ENCODE measurements around the gene GMIP. TPM values are rescaled to one million over a fixed set of nuclear protein-coding genes. Genes with fewer than 3 reads are reported as not detected.

The GMIP gene
- total and polyA plus RNA-seq, 2 of the 13 experiments (the other 11 are each of a cell fraction or from before 2014, with no cell fraction given), result 1.5 to 1.8 TPM

GRCh38 chr19:19592690-19593089, 50.8 kb downstream of the GMIP start:
- Histone ChIP-seq H3K4me2 (ENCODE audit: low read depth, low read length) (no peak overlapping the region), H2AFZ (ENCODE audit: low read length) (no peak overlapping the region), H4K20me1 (ENCODE audit: insufficient read depth, low read length) (no peaks in the 10 kb centered on the region), H3K36me3 (replicated peaks in 1 of 2; ENCODE audit: control insufficient read depth in 1 of 2, insufficient read depth in 2 of 2, low read length in 2 of 2) (no peaks in the 10 kb centered on the region), H3K27me3 (ENCODE audit: control insufficient read depth in 1 of 2, insufficient read depth in 2 of 2, low read length in 2 of 2) (peaks cover 0 to 7% of the 10 kb centered on the region in 2 experiments; a peak in 3 of 5 replicates), H3K4me3 (replicated peaks in 1 of 3; ENCODE audit: insufficient read depth in 1 of 3, low read depth in 2 of 3, low read length in 3 of 3) (no peak overlapping the region), H3K4me1 (ENCODE audit: insufficient read depth, low read length) (peaks cover 5% of the 10 kb centered on the region), H3K27ac (ENCODE audit: extremely low read length, insufficient read depth, low read length) (no peak overlapping the region), H3K79me2 (ENCODE audit: insufficient read depth, low read length) (no peaks in the 10 kb centered on the region), H3K9me3 (ENCODE audit: low read length) (no peaks in the 10 kb centered on the region), H3K9ac (ENCODE audit: insufficient read depth, low read depth, low read length) (no peak overlapping the region)
- ATAC-seq (no peak), DNase-seq (ENCODE audit: low spot score) (no peak), FAIRE-seq (no peak)
- 46% methylated on average over 6 of the region's 10 CpGs for WGBS (ENCODE audit: low lambda C conversion rate)
- intact Hi-C loops (cut with micrococcal nuclease; ENCODE audit: unreplicated experiment), result no loop called here
- BruUV-seq (replicated peaks), result no TSS peak
- no peak for TF ChIP-seq ZNF749 (CRISPR knock-in tag; IDR thresholded peaks at IDR 0.05; ENCODE audit: borderline replicate concordance)
- TF ChIP-seq, protein P1, sequence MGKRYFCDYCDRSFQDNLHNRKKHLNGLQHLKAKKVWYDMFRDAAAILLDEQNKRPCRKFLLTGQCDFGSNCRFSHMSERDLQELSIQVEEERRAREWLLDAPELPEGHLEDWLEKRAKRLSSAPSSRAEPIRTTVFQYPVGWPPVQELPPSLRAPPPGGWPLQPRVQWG (CRISPR knock-in tag; IDR thresholded peaks at IDR 0.05; ENCODE audit: borderline replicate concordance, low read depth), result no peak
- TF ChIP-seq ZMYM3 (CRISPR knock-in tag; IDR thresholded peaks at IDR 0.05), result no peak
- no peak for TF ChIP-seq ZNF124 (CRISPR knock-in tag; IDR thresholded peaks at IDR 0.05)
- no peak for TF ChIP-seq ZSCAN25 (CRISPR knock-in tag; IDR thresholded peaks at IDR 0.05)
- no peak for TF ChIP-seq KDM4B (CRISPR knock-in tag; IDR thresholded peaks at IDR 0.05)
- no peak for TF ChIP-seq NCOA2 (CRISPR knock-in tag; IDR thresholded peaks at IDR 0.05)
- TF ChIP-seq, protein P2, sequence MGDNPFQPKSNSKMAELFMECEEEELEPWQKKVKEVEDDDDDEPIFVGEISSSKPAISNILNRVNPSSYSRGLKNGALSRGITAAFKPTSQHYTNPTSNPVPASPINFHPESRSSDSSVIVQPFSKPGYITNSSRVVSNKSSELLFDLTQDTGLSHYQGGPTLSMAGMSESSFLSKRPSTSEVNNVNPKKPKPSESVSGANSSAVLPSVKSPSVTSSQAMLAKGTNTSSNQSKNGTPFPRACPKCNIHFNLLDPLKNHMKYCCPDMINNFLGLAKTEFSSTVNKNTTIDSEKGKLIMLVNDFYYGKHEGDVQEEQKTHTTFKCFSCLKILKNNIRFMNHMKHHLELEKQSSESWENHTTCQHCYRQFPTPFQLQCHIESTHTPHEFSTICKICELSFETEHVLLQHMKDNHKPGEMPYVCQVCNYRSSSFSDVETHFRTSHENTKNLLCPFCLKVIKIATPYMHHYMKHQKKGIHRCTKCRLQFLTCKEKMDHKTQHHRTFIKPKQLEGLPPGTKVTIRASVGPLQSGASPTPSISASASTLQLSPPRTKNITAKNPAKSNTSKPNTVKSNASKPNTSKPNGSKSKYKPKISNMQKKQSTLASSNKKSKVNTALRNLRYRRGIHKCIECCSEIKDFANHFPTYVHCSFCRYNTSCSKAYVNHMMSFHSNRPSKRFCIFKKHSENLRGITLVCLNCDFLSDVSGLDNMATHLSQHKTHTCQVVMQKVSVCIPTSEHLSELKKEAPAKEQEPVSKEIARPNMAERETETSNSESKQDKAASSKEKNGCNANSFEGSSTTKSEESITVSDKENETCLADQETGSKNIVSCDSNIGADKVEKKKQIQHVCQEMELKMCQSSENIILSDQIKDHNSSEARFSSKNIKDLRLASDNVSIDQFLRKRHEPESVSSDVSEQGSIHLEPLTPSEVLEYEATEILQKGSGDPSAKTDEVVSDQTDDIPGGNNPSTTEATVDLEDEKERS (CRISPR knock-in tag; IDR thresholded peaks at IDR 0.05), result no peak
- TF ChIP-seq, protein P3, sequence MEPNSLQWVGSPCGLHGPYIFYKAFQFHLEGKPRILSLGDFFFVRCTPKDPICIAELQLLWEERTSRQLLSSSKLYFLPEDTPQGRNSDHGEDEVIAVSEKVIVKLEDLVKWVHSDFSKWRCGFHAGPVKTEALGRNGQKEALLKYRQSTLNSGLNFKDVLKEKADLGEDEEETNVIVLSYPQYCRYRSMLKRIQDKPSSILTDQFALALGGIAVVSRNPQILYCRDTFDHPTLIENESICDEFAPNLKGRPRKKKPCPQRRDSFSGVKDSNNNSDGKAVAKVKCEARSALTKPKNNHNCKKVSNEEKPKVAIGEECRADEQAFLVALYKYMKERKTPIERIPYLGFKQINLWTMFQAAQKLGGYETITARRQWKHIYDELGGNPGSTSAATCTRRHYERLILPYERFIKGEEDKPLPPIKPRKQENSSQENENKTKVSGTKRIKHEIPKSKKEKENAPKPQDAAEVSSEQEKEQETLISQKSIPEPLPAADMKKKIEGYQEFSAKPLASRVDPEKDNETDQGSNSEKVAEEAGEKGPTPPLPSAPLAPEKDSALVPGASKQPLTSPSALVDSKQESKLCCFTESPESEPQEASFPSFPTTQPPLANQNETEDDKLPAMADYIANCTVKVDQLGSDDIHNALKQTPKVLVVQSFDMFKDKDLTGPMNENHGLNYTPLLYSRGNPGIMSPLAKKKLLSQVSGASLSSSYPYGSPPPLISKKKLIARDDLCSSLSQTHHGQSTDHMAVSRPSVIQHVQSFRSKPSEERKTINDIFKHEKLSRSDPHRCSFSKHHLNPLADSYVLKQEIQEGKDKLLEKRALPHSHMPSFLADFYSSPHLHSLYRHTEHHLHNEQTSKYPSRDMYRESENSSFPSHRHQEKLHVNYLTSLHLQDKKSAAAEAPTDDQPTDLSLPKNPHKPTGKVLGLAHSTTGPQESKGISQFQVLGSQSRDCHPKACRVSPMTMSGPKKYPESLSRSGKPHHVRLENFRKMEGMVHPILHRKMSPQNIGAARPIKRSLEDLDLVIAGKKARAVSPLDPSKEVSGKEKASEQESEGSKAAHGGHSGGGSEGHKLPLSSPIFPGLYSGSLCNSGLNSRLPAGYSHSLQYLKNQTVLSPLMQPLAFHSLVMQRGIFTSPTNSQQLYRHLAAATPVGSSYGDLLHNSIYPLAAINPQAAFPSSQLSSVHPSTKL (CRISPR knock-in tag; IDR thresholded peaks at IDR 0.05), result no peak
- in situ Hi-C loops (cut with HindIII; ENCODE audit: extremely low pct_ligation_motif_present, low pct_unique_long_range_greater_than_20kb), result no loop called here
- CTCF ChIA-PET (ENCODE audit: low intra/inter-chr PET ratio, low total read pairs), result no interaction called here
- POLR2A ChIA-PET, result no interaction called here

All from HepG2 (cell line).